Karpas-422 (cell line): ENCODE data around the gene SCART1. TPM values are rescaled to one million over a fixed set of nuclear protein-coding genes. Genes with fewer than 3 reads are reported as not detected.
"Not testable (repeated sequence)": the region's sequence is repeated elsewhere in the genome, so short reads cannot be mapped to it uniquely, and the experiment has no call there.

ENCODE experiments used
- DNase-seq: peaks from one replicate; pipeline ENCODE4 v3.0.0-alpha.2; 2015
- H2AFZ ChIP-seq: fragments of 200-600 bp; sonication (generic); 2 replicates; pipeline ENCODE4 v1.6.1; 2014; ENCODE audit warnings: antibody characterized with exemption, low read length, mixed read lengths
- H3K27ac ChIP-seq: fragments of 200-600 bp; sonication (generic); 2 replicates; pipeline ENCODE4 v1.5.1; 2014; ENCODE audit warnings: mild to moderate bottlenecking, low read length, moderate library complexity
- H3K27me3 ChIP-seq: fragments of 200-600 bp; sonication (generic); 2 replicates; pipeline ENCODE4 v1.6.1; 2014; ENCODE audit warnings: low read length, mixed read lengths
- H3K36me3 ChIP-seq: fragments of 200-600 bp; sonication (generic); 2 replicates; pipeline ENCODE4 v1.6.1; 2014; ENCODE audit warnings: low read length, mixed read lengths; ENCODE audit not compliant: insufficient read depth
- H3K4me1 ChIP-seq: fragments of 200-600 bp; sonication (generic); 2 replicates; pipeline ENCODE4 v1.6.1; 2014; ENCODE audit warnings: mild to moderate bottlenecking, low read length, mixed read lengths
- H3K4me2 ChIP-seq: fragments of 200-600 bp; sonication (generic); 2 replicates; pipeline ENCODE4 v1.6.1; 2014; ENCODE audit warnings: low read length, low read depth, mild to moderate bottlenecking; ENCODE audit not compliant: poor library complexity, severe bottlenecking
- H3K4me3 ChIP-seq: fragments of 200-600 bp; sonication (generic); 2 replicates; pipeline ENCODE4 v1.5.1; 2014; ENCODE audit warnings: mild to moderate bottlenecking, antibody characterized with exemption, low read length, mixed read lengths
- H3K79me2 ChIP-seq: fragments of 200-600 bp; sonication (generic); 2 replicates; pipeline ENCODE4 v1.6.1; 2014; ENCODE audit warnings: mild to moderate bottlenecking, low read length, mixed read lengths
- H3K9ac ChIP-seq: fragments of 200-600 bp; sonication (generic); 2 replicates; pipeline ENCODE4 v1.6.0; 2014; ENCODE audit warnings: low read length
- H3K9me2 ChIP-seq: fragments of 200-600 bp; sonication (generic), shearing (Covaris generic); replicated peaks from 2 replicates; pipeline ENCODE4 v1.6.0; 2014; ENCODE audit warnings: mild to moderate bottlenecking, low read length, moderate library complexity; ENCODE audit not compliant: insufficient read depth
- H3K9me3 ChIP-seq: fragments of 300-700, 200-600 bp; sonication (generic); 2 replicates; pipeline ENCODE4 v1.6.1; 2014; ENCODE audit warnings: low read length, mixed read lengths
- H4K20me1 ChIP-seq: fragments of 200-600 bp; sonication (generic); 2 replicates; pipeline ENCODE4 v1.6.1; 2014; ENCODE audit warnings: mild to moderate bottlenecking, antibody characterized with exemption, low read length, low read depth; ENCODE audit not compliant: insufficient read depth
- total RNA-seq: library from RNA; depleted of rRNA; stranded (reverse); fragments of >200 nt; shearing (Covaris generic); gene quantifications from 2 replicates; pipeline ENCODE4 v1.2.3, GENCODE V29; 2014; ENCODE audit warnings: low replicate concordance

SCART1 gene
- total RNA-seq, 1 experiment from 2014 or later, result 7.0 TPM

- not testable (repeated sequence) for H3K36me3 ChIP-seq, DNase-seq, H2AFZ ChIP-seq, H3K4me1 ChIP-seq, H3K4me2 ChIP-seq, H3K27me3 ChIP-seq, H3K27ac ChIP-seq, H3K9me2 ChIP-seq, H3K9ac ChIP-seq, H3K4me3 ChIP-seq, H3K9me3 ChIP-seq, H3K79me2 ChIP-seq, H4K20me1 ChIP-seq
Measured at GRCh38 chr10:133499176-133499575, 45.4 kb downstream of the SCART1 start.

GRCh38 chr10:133500897-133501296 is 47.2 kb downstream of the SCART1 start:
- not testable (repeated sequence) for H3K79me2 ChIP-seq, H3K27me3 ChIP-seq, H3K9me3 ChIP-seq, H3K27ac ChIP-seq, H3K4me3 ChIP-seq, H3K9me2 ChIP-seq, H3K4me2 ChIP-seq, H3K4me1 ChIP-seq, DNase-seq, H3K36me3 ChIP-seq, H2AFZ ChIP-seq, H3K9ac ChIP-seq, H4K20me1 ChIP-seq

GRCh38 chr10:133509700-133510099 is 56.0 kb downstream of the SCART1 start:
- Histone ChIP-seq H3K4me1 (no peaks in the 10 kb centered on the region), H3K79me2 (no peaks in the 10 kb centered on the region), H3K4me2 (no peak overlapping the region), H4K20me1 (no peaks in the 10 kb centered on the region), H3K9me2 (no peaks in the 10 kb centered on the region), H3K36me3 (no peaks in the 10 kb centered on the region), H3K9me3 (no peaks in the 10 kb centered on the region; the same call in 1 of the 2 replicates), H3K9ac (no peak overlapping the region), H3K27ac (no peak overlapping the region), H2AFZ (no peak overlapping the region), H3K4me3 (no peak overlapping the region), H3K27me3 (no peaks in the 10 kb centered on the region)
- DNase-seq, result no peak

GRCh38 chr10:133511408-133511807 is 57.7 kb downstream of the SCART1 start:
- Histone ChIP-seq H3K9me2 (no peaks in the 10 kb centered on the region), H2AFZ (no peak overlapping the region)

GRCh38 chr10:133511907-133512528 is 58.3 kb downstream of the SCART1 start:
- Histone ChIP-seq H3K9me3 (no peaks in the 10 kb centered on the region; the same call in 1 of the 2 replicates), H3K27ac (no peak overlapping the region)

More at GRCh38 chr10:133511408-133511807, 57.7 kb downstream of the SCART1 start:
- H3K4me3 ChIP-seq, result no peak overlapping the region
- H3K79me2 ChIP-seq, result no peaks in the 10 kb centered on the region
- DNase-seq, result no peak
- no peak overlapping the region for H3K9ac ChIP-seq
- H4K20me1 ChIP-seq, result no peaks in the 10 kb centered on the region
- H3K4me1 ChIP-seq, result no peaks in the 10 kb centered on the region
- H3K27ac ChIP-seq, result no peak overlapping the region
- no peaks in the 10 kb centered on the region for H3K36me3 ChIP-seq
- H3K27me3 ChIP-seq, result no peaks in the 10 kb centered on the region
- no peaks in the 10 kb centered on the region; the same call in 1 of the 2 replicates for H3K9me3 ChIP-seq
- H3K4me2 ChIP-seq, result no peak overlapping the region

GRCh38 chr10:133515471-133515870 is 61.7 kb downstream of the SCART1 start:
- Histone ChIP-seq H3K4me2 (no peak overlapping the region), H3K27me3 (no peaks in the 10 kb centered on the region), H3K9me3 (no peaks in the 10 kb centered on the region), H2AFZ (no peak overlapping the region), H3K27ac (no peak overlapping the region), H3K9ac (no peak overlapping the region), H3K4me1 (peaks cover 7% of the 10 kb centered on the region), H4K20me1 (no peaks in the 10 kb centered on the region), H3K79me2 (no peaks in the 10 kb centered on the region), H3K36me3 (no peaks in the 10 kb centered on the region), H3K9me2 (no peaks in the 10 kb centered on the region), H3K4me3 (no peak overlapping the region)
- DNase-seq, result no peak

More at GRCh38 chr10:133511907-133512528, 58.3 kb downstream of the SCART1 start:
- no peaks in the 10 kb centered on the region for H3K27me3 ChIP-seq
- H3K4me3 ChIP-seq, result no peak overlapping the region
- H3K36me3 ChIP-seq, result no peaks in the 10 kb centered on the region
- H3K79me2 ChIP-seq, result no peaks in the 10 kb centered on the region
- DNase-seq, result no peak
- no peak overlapping the region for H3K9ac ChIP-seq
- H3K4me2 ChIP-seq, result no peak overlapping the region
- no peaks in the 10 kb centered on the region for H4K20me1 ChIP-seq
- no peaks in the 10 kb centered on the region for H3K9me2 ChIP-seq
- no peaks in the 10 kb centered on the region for H3K4me1 ChIP-seq
- no peak overlapping the region for H2AFZ ChIP-seq

GRCh38 chr10:133516057-133516456 is 62.3 kb downstream of the SCART1 start:
- Histone ChIP-seq H3K9ac (no peak overlapping the region), H3K27me3 (no peaks in the 10 kb centered on the region), H3K9me3 (no peaks in the 10 kb centered on the region), H3K4me3 (no peak overlapping the region), H4K20me1 (no peaks in the 10 kb centered on the region), H3K4me1 (peaks cover 12% of the 10 kb centered on the region), H3K4me2 (no peak overlapping the region), H2AFZ (no peak overlapping the region), H3K27ac (no peak overlapping the region), H3K79me2 (no peaks in the 10 kb centered on the region), H3K36me3 (no peaks in the 10 kb centered on the region), H3K9me2 (no peaks in the 10 kb centered on the region)
- DNase-seq, result no peak

GRCh38 chr10:133518517-133518916 is 64.8 kb downstream of the SCART1 start:
- peaks cover 12% of the 10 kb centered on the region for H3K4me1 ChIP-seq
- H3K9me2 ChIP-seq, H3K4me3 ChIP-seq, DNase-seq, H3K27ac ChIP-seq, H3K4me2 ChIP-seq, H3K9ac ChIP-seq, H3K9me3 ChIP-seq, H3K79me2 ChIP-seq, H4K20me1 ChIP-seq, H2AFZ ChIP-seq, H3K36me3 ChIP-seq, H3K27me3 ChIP-seq: not testable (repeated sequence)
